ENCODE measurements around the gene ZNF710.

GRCh38 chr15:90106522-90107117 lies 105.5 kb downstream of the ZNF710 start:
- no peak for TF ChIP-seq POLR2A (IDR thresholded peaks at IDR 0.05)
- TF ChIP-seq, protein P1, sequence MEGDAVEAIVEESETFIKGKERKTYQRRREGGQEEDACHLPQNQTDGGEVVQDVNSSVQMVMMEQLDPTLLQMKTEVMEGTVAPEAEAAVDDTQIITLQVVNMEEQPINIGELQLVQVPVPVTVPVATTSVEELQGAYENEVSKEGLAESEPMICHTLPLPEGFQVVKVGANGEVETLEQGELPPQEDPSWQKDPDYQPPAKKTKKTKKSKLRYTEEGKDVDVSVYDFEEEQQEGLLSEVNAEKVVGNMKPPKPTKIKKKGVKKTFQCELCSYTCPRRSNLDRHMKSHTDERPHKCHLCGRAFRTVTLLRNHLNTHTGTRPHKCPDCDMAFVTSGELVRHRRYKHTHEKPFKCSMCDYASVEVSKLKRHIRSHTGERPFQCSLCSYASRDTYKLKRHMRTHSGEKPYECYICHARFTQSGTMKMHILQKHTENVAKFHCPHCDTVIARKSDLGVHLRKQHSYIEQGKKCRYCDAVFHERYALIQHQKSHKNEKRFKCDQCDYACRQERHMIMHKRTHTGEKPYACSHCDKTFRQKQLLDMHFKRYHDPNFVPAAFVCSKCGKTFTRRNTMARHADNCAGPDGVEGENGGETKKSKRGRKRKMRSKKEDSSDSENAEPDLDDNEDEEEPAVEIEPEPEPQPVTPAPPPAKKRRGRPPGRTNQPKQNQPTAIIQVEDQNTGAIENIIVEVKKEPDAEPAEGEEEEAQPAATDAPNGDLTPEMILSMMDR (IDR thresholded peaks at IDR 0.05), result no peak
